Ovary (tissue), 9 donors: ENCODE data around the gene SLC25A36. TPM values are rescaled to one million over a fixed set of nuclear protein-coding genes. Genes with fewer than 3 reads are reported as not detected.
"Not testable (repeated sequence)": the region's sequence is repeated elsewhere in the genome, so short reads cannot be mapped to it uniquely, and the experiment has no call there.

ENCODE experiments used
- DNase-seq, 5 donors: peaks; one replicate each; pipeline ENCODE4 v3.0.0-alpha.2; 2019 to 2020
- H3K27ac ChIP-seq, 2 donors: fragments of 200-600 bp; one replicate each; pipeline versions ENCODE4 v1.5.1 to v1.8.0; 2019 to 2022
- H3K27me3 ChIP-seq: fragments of 200-600 bp; one replicate; pipeline ENCODE4 v1.8.0; 2022
- H3K36me3 ChIP-seq: fragments of 200-600 bp; sonication (generic); one replicate; pipeline ENCODE4 v1.5.1; 2019
- H3K4me1 ChIP-seq: one replicate; pipeline ENCODE4 v1.8.1; 2013; ENCODE audit warnings: mild to moderate bottlenecking, moderate library complexity; ENCODE audit not compliant: insufficient read depth
- H3K4me3 ChIP-seq: fragments of 200-600 bp; sonication (generic); one replicate; pipeline ENCODE4 v1.5.1; 2017
- H3K9me3 ChIP-seq, 2 donors: fragments of 200-600 bp in 1 of 2; sonication (generic) in 1 of 2; one replicate each; pipeline versions ENCODE4 v1.5.1 to v1.8.1; 2013 to 2019; ENCODE audit warnings: mild to moderate bottlenecking in 1 of 2, moderate library complexity in 1 of 2
- CTCF ChIP-seq, 3 donors: fragments of 450-650 bp in 2 of 3; fragments of 200-600 bp in 1 of 3; IDR thresholded peaks; one replicate each; pipeline versions ENCODE4 v1.5.1 to v1.8.0; 2016 to 2022; ENCODE audit warnings: antibody characterized with exemption in 3 of 3, mild to moderate bottlenecking in 1 of 3
- EP300 ChIP-seq: sonication (generic); formaldehyde crosslinking; IDR thresholded peaks from one replicate; pipeline ENCODE4 v1.6.1; 2017; ENCODE audit warnings: antibody characterized with exemption
- POLR2A ChIP-seq: fragments of 450-650 bp; IDR thresholded peaks from one replicate; pipeline ENCODE4 v1.6.1; 2017; ENCODE audit warnings: antibody characterized with exemption, mild to moderate bottlenecking, moderate library complexity
- WGBS, 3 donors: extraction: QIAGEN DNeasy Blood & Tissue Kit in 1 of 3; methylation state at CpG; one replicate each; pipeline versions ENCODE4 v1.1.5 to v1.1.7; 2013 to 2017; 5-methylcytosine and 5-hydroxymethylcytosine counted together
- intact Hi-C, 4 donors: fragments of 100-400 bp; cut with DNase I; formaldehyde crosslinking; loops; one replicate each; pipeline versions ENCODE4 v1.11.0 to v1.15.1; 2022 to 2023
- polyA plus RNA-seq, 2 donors: library from polyadenylated mRNA; stranded (reverse); fragments of 200-250 nt in 1 of 2; fragments of 350-450 nt in 1 of 2; fragmentation: Illumina TruSeq in 1 of 2; extraction: RNeasy Lipid Tissue Mini Kit (QIAGEN cat#74804) in 1 of 2; gene quantifications; one replicate each; pipeline ENCODE4 v1.2.3, GENCODE V29; 2013 to 2014
- total RNA-seq, 7 donors: library from RNA; depleted of rRNA in 2 of 7; stranded (reverse); fragments of >200 nt in 2 of 7; fragmentation: NEBNext Ultra II Directional in 3 of 7; extraction: Animal tissue kit (Norgen Biotek cat#: 25700) in 3 of 7; gene quantifications; one replicate each; pipeline versions ENCODE4 v1.1.0 to v1.2.4, GENCODE V29; 2016 to 2023
- donor health status: DM: no; HTN: no; CAD: no; lungs with moderate emphysema.
- donor health status: DM: no; HTN: no; CAD: no.
- donor health status: Bipolar disorder and iron deficiency.
- donor health status: DM: yes; HTN: yes; CAD: no.
- donor health status: DM: no; HTN: no; CAD: no.
- donor health status: DM: yes; HTN: yes; CAD: no.

The SLC25A36 gene
- total and polyA plus RNA-seq, 9 donors = 34.7 to 99.3 (median 76.4) TPM

GRCh38 chr3:140933109-140933508 lies 8.5 kb upstream of the SLC25A36 start:
- 79 to 88% (median 81%) methylated on average over 7 of the region's 7 CpGs for WGBS, 3 donors
- no peak for DNase-seq
- Histone ChIP-seq H3K4me1 (no peaks in the 10 kb centered on the region), H3K9me3 (no peaks in the 10 kb centered on the region), H3K4me3 (no peak overlapping the region), H3K36me3 (no peaks in the 10 kb centered on the region), H3K27ac (no peak overlapping the region), H3K27me3 (no peaks in the 10 kb centered on the region)
- TF ChIP-seq CTCF (IDR thresholded peaks at IDR 0.05) (no peak), POLR2A (no peak), EP300 (no peak)
- intact Hi-C loops = no loop called here

- WGBS, 3 donors = 79 to 88% (median 85%) methylated on average over 8 of the region's 8 CpGs
- no peaks in the 10 kb centered on the region for H3K4me1 ChIP-seq
- no peak for TF ChIP-seq EP300
- TF ChIP-seq POLR2A = no peak
- TF ChIP-seq CTCF (IDR thresholded peaks at IDR 0.05) = no peak
- H3K36me3 ChIP-seq = no peaks in the 10 kb centered on the region
- no peaks in the 10 kb centered on the region for H3K9me3 ChIP-seq
- no peaks in the 10 kb centered on the region for H3K27me3 ChIP-seq
- DNase-seq = no peak
- H3K27ac ChIP-seq = no peak overlapping the region
- intact Hi-C loops = no loop called here
- no peak overlapping the region for H3K4me3 ChIP-seq
Observed at GRCh38 chr3:140933552-140933951, 8.1 kb upstream of the SLC25A36 start.

- H3K36me3 ChIP-seq, H3K9me3 ChIP-seq, H3K27me3 ChIP-seq, H3K4me3 ChIP-seq, intact Hi-C loops, DNase-seq, H3K4me1 ChIP-seq, H3K27ac ChIP-seq: not testable (repeated sequence)
- 87 to 92% (median 91%) methylated on average over 4 of the region's 4 CpGs for WGBS, 3 donors
Observed at GRCh38 chr3:140939305-140939704, 2.3 kb upstream of the SLC25A36 start.

DNA sequence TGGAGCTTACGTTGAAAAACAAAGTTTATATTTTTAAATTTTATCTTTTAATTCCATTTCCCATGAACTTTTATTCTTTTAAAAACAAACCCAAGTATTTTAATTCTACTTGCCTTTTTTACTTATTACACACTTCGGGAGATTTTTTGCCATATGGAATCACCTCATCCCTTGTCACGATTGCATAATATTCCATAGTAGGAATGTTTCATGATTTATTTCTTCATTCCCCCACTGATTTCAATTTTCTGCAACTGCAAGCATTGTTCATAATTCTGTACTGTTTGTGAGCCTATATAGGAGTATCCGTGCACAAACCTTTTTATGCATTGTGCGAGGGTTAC lies 574 bp upstream of the SLC25A36 start:
- TF ChIP-seq EP300 = no peak
- no peak for TF ChIP-seq POLR2A
- TF ChIP-seq CTCF (IDR thresholded peaks at IDR 0.05) = no peak
- no peaks in the 10 kb centered on the region for H3K27me3 ChIP-seq
- no peaks in the 10 kb centered on the region for H3K9me3 ChIP-seq
- H3K4me3 ChIP-seq = peak overlapping the region; percentile 78
- no peak for DNase-seq
- H3K36me3 ChIP-seq = no peaks in the 10 kb centered on the region
- peak overlapping the region in 1 of 2 donors; percentile 94 for H3K27ac ChIP-seq
- WGBS, 3 donors = 27 to 32% (median 32%) methylated on average over 5 of the region's 5 CpGs
- H3K4me1 ChIP-seq = peaks cover 4% of the 10 kb centered on the region
- intact Hi-C loops = no loop called here

- 0 to 1% (median 0%) methylated on average over 55 to 56 of the region's 56 CpGs for WGBS, 3 donors
- H3K9me3 ChIP-seq = no peaks in the 10 kb centered on the region
- H3K36me3 ChIP-seq = no peaks in the 10 kb centered on the region
- no peaks in the 10 kb centered on the region for H3K27me3 ChIP-seq
- TF ChIP-seq CTCF (IDR thresholded peaks at IDR 0.05) (no peak), POLR2A (no peak), EP300 (no peak)
- peaks cover 4% of the 10 kb centered on the region for H3K4me1 ChIP-seq
- DNase-seq = peak; percentile 57 to 77 (median 67)
- peak overlapping the region; percentile 78 for H3K4me3 ChIP-seq
- H3K27ac ChIP-seq = peak overlapping the region; percentile 94 to 95
- intact Hi-C loops = no loop called here
Observed at GRCh38 chr3:140942221-140943104, 827 bp downstream of the SLC25A36 start.
